Spleen (tissue), 11 donors: ENCODE measurements around the gene ZMAT3. TPM values are rescaled to one million over a fixed set of nuclear protein-coding genes. Genes with fewer than 3 reads are reported as not detected.
A peak's percentile ranks its signal among the peaks of the same experiment; 100 is the strongest.

Experiments
- DNase-seq: peaks from one replicate; pipeline ENCODE4 v3.0.0-alpha.2; 2020
- H3K27ac ChIP-seq, 8 donors: fragments of 200-600 bp; sonication (generic) in 7 of 8; 1 replicate in 4 of 8; 2 replicates in 4 of 8; pipeline versions ENCODE4 v1.5.0 to v1.8.0; 2016 to 2021; ENCODE audit warnings: inconsistent platforms in 4 of 8, mild to moderate bottlenecking in 4 of 8, moderate library complexity in 1 of 8
- H3K27me3 ChIP-seq, 7 donors: fragments of 200-600 bp; sonication (generic) in 6 of 7; replicated peaks in 1 of 7; 1 replicate in 4 of 7; 2 replicates in 3 of 7; pipeline versions ENCODE4 v1.5.0 to v1.8.0; 2016 to 2021; ENCODE audit warnings: inconsistent platforms in 3 of 7, mild to moderate bottlenecking in 1 of 7
- H3K36me3 ChIP-seq, 6 donors: fragments of 200-600 bp; sonication (generic) in 5 of 6; 1 replicate in 4 of 6; 2 replicates in 2 of 6; pipeline versions ENCODE4 v1.5.0 to v1.8.0; 2016 to 2021; ENCODE audit warnings: inconsistent platforms in 2 of 6
- H3K4me1 ChIP-seq, 6 donors: fragments of 200-600 bp; sonication (generic) in 5 of 6; 1 replicate in 3 of 6; 2 replicates in 3 of 6; pipeline versions ENCODE4 v1.5.0 to v1.8.0; 2016 to 2021; ENCODE audit warnings: inconsistent platforms in 3 of 6
- H3K4me3 ChIP-seq, 8 donors: fragments of 200-600 bp; sonication (generic) in 7 of 8; 1 replicate in 4 of 8; 2 replicates in 4 of 8; pipeline versions ENCODE4 v1.5.0 to v1.8.0; 2016 to 2021; ENCODE audit warnings: inconsistent platforms in 4 of 8, mild to moderate bottlenecking in 4 of 8, moderate library complexity in 2 of 8
- H3K9me3 ChIP-seq, 8 donors: fragments of 200-600 bp; sonication (generic) in 7 of 8; 1 replicate in 4 of 8; 2 replicates in 4 of 8; pipeline versions ENCODE4 v1.5.0 to v1.8.0; 2016 to 2021; ENCODE audit warnings: inconsistent platforms in 4 of 8
- POLR2A ChIP-seq, 3 donors: fragments of 450-650 bp; IDR thresholded peaks; one replicate each; pipeline ENCODE4 v1.5.1; 2017; ENCODE audit warnings: antibody characterized with exemption in 3 of 3, mild to moderate bottlenecking in 1 of 3
- POLR2AphosphoS5 ChIP-seq, 3 donors: sonication (generic); formaldehyde crosslinking; IDR thresholded peaks; one replicate each; pipeline ENCODE4 v1.5.1; 2017; ENCODE audit warnings: antibody characterized with exemption in 3 of 3
- WGBS, 5 donors: extraction: QIAGEN DNeasy Blood & Tissue Kit in 3 of 5; methylation state at CpG; one replicate each; pipeline versions ENCODE4 v1.1.5 to v1.1.7; 2013 to 2018; 5-methylcytosine and 5-hydroxymethylcytosine counted together
- intact Hi-C: fragments of 100-400 bp; cut with DNase I; formaldehyde crosslinking; loops from one replicate; pipeline ENCODE4 v1.15.0; 2023; ENCODE audit warnings: low total_unique reads
- polyA plus RNA-seq, 3 donors: library from polyadenylated mRNA; stranded (reverse); fragments of 200-250 nt; gene quantifications; one replicate each; pipeline ENCODE4 v1.2.1, GENCODE V29; 2013
- total RNA-seq, 7 donors: library from RNA; depleted of rRNA in 3 of 7; stranded (reverse); fragments of >200 nt in 3 of 7; fragmentation: NEBNext Ultra II Directional in 4 of 7; extraction: Animal tissue kit (Norgen Biotek cat#: 25700) in 4 of 7; gene quantifications; one replicate each; pipeline versions ENCODE4 v1.1.0 to v1.2.1, GENCODE V29; 2016 to 2021
- TF ChIP-seq, protein P1 (sequence below), 11 experiments: fragments of 200-600 bp in 7 of 11; fragments of 450-650 bp in 4 of 11; sonication (generic) in 4 of 11; IDR thresholded peaks in 8 of 11; conservative IDR thresholded peaks in 3 of 11; 1 replicate in 7 of 11; 2 replicates in 4 of 11; pipeline versions ENCODE4 v1.4.0 to v1.8.0; 2016 to 2021; ENCODE audit warnings: antibody characterized with exemption in 11 of 11, inconsistent platforms in 4 of 11, mild to moderate bottlenecking in 1 of 11
- donor health status: healthy with polysubstance abuse.
- donor health status: DM: no; HTN: no; CAD: no; lungs with moderate emphysema.
- donor health status: DM: no; HTN: no; CAD: no.
- donor health status: Bipolar disorder and iron deficiency.
- donor health status: healthy.
- donor health status: DM: no; HTN: no; CAD: no.
- donor health status: DM: yes; HTN: yes; CAD: no.

Gene ZMAT3
- total and polyA plus RNA-seq, 10 donors, result 2.1 to 29.7 (median 17.1) TPM

DNA sequence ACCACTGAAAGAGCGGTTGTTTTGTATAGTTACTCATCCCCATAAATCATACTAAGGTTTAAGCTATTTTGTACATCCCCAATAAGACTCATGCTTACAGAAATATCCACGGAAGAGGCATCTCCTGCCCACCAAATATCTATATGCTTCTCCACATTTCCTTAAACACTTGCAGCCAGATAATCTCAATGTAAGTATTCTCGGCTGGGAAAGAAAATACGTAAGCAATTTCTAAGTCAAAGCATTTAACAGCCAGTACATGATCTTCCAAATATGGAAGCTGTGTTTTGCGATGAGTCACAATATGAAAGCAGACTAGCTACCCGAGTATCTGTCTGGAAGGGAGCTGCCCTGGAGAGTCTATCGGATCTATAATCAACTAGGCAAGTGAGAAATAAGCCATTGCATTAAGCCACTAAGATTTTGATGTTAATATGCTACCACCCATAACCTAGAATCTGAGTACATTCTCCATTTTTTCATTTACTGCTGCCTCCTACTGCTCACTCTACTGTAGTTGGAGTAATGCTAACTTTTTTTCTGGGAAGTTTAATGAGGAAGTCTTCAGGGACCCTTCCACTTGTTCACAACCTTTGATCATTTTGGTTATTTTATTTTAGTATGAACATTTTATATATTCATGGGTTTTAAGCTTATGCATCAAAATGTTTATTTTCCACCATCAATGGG, 26.9 kb upstream of the ZMAT3 start:
- Histone ChIP-seq H3K27ac (no peak overlapping the region), H3K9me3 (no peaks in the 10 kb centered on the region), H3K36me3 (no peaks in the 10 kb centered on the region), H3K27me3 (no peaks in the 10 kb centered on the region), H3K4me1 (no peaks in the 10 kb centered on the region), H3K4me3 (peak overlapping the region in 1 of 8 donors; percentile 7)
- 75 to 88% (median 82%) methylated on average over 7 of the region's 7 CpGs for WGBS, 5 donors
- no peak for DNase-seq
- no peak for TF ChIP-seq POLR2A (IDR thresholded peaks at IDR 0.05)
- TF ChIP-seq, protein P1, sequence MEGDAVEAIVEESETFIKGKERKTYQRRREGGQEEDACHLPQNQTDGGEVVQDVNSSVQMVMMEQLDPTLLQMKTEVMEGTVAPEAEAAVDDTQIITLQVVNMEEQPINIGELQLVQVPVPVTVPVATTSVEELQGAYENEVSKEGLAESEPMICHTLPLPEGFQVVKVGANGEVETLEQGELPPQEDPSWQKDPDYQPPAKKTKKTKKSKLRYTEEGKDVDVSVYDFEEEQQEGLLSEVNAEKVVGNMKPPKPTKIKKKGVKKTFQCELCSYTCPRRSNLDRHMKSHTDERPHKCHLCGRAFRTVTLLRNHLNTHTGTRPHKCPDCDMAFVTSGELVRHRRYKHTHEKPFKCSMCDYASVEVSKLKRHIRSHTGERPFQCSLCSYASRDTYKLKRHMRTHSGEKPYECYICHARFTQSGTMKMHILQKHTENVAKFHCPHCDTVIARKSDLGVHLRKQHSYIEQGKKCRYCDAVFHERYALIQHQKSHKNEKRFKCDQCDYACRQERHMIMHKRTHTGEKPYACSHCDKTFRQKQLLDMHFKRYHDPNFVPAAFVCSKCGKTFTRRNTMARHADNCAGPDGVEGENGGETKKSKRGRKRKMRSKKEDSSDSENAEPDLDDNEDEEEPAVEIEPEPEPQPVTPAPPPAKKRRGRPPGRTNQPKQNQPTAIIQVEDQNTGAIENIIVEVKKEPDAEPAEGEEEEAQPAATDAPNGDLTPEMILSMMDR (IDR thresholded peaks at IDR 0.05 in 8 of 11, conservative IDR thresholded peaks at IDR 0.05 in 3 of 11), result no peak
- no peak for TF ChIP-seq POLR2AphosphoS5 (IDR thresholded peaks at IDR 0.05)
- intact Hi-C loops, result no loop called here

DNA sequence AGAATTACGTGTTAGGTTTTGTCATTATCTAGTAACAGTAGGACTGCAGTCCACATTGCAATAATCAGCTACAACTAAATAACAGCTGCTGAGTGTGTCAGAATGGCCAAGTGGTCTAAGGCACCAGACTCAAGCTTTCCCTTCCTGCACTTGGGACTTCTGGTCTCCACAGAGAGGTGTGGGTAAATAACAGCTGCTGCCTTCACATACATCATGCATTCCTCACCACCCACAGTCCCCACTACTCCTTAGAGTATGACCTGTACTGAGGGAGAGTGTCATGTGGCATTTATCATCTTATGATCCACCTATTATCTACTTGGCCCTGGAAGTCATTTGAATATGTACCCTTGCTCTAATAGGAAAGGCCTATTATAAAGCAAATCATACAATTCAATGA, 22.2 kb upstream of the ZMAT3 start:
- no peak overlapping the region for H3K27ac ChIP-seq
- H3K27me3 ChIP-seq, result no peaks in the 10 kb centered on the region
- no peak overlapping the region for H3K4me3 ChIP-seq
- H3K36me3 ChIP-seq, result no peaks in the 10 kb centered on the region
- TF ChIP-seq, protein P1 (IDR thresholded peaks at IDR 0.05 in 8 of 11, conservative IDR thresholded peaks at IDR 0.05 in 3 of 11), result no peak
- no peak for TF ChIP-seq POLR2A (IDR thresholded peaks at IDR 0.05)
- TF ChIP-seq POLR2AphosphoS5 (IDR thresholded peaks at IDR 0.05), result no peak
- no peaks in the 10 kb centered on the region for H3K9me3 ChIP-seq
- no peaks in the 10 kb centered on the region for H3K4me1 ChIP-seq
- 92 to 100% (median 95%) methylated on average over 1 of the region's 1 CpG for WGBS, 5 donors
- no peak for DNase-seq
- intact Hi-C loops, result no loop called here

DNA sequence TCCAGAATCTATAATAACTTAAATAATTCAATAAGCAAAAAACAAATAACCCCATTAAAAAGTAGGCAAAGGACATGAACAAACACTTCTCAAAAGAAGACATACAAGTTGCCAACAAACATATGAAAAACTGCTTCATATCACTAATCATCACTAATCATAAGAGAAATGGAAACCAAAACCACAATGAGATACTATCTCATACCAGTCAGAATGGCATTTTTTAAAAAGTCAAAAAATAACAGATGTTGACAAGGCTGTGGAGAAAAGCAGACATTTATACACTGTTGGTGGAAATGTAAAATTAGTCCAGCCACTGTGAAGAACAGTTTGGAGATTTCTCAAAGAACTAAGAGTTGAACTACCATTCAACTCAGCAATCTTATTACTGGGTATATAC, 19.5 kb upstream of the ZMAT3 start:
- Histone ChIP-seq H3K27me3 (no peaks in the 10 kb centered on the region), H3K36me3 (no peaks in the 10 kb centered on the region), H3K4me1 (no peaks in the 10 kb centered on the region), H3K4me3 (no peak overlapping the region), H3K27ac (no peak overlapping the region), H3K9me3 (no peaks in the 10 kb centered on the region)
- intact Hi-C loops, result no loop called here
- DNase-seq, result no peak
- TF ChIP-seq POLR2AphosphoS5 (IDR thresholded peaks at IDR 0.05) (no peak), POLR2A (IDR thresholded peaks at IDR 0.05) (no peak)
- TF ChIP-seq, protein P1 (IDR thresholded peaks at IDR 0.05 in 8 of 11, conservative IDR thresholded peaks at IDR 0.05 in 3 of 11), result no peak

DNA sequence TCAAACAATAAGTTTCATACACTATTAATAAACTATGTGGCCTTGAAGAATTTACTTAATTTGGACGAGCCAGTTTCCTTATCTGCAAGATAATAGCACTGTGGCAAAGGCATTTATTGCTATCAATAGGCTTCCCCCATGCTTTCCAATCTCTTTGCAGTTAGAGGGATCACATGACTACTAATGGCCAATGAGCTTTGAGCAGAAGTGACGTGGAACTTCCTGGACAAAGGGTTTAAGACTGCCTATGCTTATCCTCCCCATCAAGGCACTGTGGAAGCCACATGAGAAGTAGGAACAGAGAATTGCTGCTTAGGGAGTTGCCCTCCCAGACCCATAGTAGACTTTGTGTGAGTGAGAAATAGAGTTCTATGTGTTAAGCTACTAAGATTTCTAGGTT, 16.7 kb upstream of the ZMAT3 start:
- TF ChIP-seq POLR2AphosphoS5 (IDR thresholded peaks at IDR 0.05), result no peak
- TF ChIP-seq, protein P1 (IDR thresholded peaks at IDR 0.05 in 8 of 11, conservative IDR thresholded peaks at IDR 0.05 in 3 of 11), result no peak
- no peak overlapping the region for H3K27ac ChIP-seq
- H3K27me3 ChIP-seq, result no peaks in the 10 kb centered on the region
- no peak overlapping the region for H3K4me3 ChIP-seq
- intact Hi-C loops, result no loop called here
- H3K9me3 ChIP-seq, result no peaks in the 10 kb centered on the region
- no peak for DNase-seq
- H3K4me1 ChIP-seq, result no peaks in the 10 kb centered on the region
- H3K36me3 ChIP-seq, result no peaks in the 10 kb centered on the region
- WGBS, 5 donors, result 57 to 82% (median 69%) methylated on average over 2 of the region's 2 CpGs
